ENCODE results near the gene USF3.

DNA sequence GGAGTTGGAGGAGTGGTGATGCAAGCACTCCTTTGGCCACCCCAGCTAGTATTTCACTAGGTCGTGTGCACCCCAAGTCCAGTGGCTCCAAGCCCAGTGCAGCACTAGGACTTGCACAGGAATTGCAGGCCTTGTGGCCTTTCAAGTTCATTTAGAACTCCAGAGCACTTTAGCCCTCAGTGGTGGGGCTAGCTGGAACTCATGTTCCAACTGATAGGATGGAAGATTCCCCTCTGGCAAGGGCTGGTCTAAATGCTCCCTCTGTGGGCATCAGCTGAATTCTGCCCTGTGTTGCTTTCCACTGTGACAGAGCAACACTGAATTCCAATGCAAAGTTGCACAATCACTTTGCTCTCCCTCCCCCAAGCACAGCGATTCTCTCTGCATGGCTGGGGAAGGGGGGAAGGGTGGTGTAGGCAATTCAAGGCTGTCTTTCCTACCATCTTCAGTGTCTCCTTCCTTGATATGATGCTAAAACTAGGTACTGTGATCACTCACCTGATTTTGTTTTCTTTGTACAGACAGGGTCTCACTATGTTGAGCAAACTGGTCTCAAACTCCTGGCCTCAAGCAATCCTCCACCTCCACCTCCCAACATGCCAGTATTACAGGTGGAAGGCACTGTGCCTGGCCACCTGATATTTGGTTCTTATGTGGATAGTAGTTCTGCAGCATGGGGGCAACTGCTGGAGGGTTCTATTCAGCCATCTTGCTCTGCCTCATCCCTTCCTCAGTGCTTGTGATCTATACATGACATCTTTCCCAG is 10.3 kb downstream of the USF3 start:
- TF ChIP-seq, protein P1, sequence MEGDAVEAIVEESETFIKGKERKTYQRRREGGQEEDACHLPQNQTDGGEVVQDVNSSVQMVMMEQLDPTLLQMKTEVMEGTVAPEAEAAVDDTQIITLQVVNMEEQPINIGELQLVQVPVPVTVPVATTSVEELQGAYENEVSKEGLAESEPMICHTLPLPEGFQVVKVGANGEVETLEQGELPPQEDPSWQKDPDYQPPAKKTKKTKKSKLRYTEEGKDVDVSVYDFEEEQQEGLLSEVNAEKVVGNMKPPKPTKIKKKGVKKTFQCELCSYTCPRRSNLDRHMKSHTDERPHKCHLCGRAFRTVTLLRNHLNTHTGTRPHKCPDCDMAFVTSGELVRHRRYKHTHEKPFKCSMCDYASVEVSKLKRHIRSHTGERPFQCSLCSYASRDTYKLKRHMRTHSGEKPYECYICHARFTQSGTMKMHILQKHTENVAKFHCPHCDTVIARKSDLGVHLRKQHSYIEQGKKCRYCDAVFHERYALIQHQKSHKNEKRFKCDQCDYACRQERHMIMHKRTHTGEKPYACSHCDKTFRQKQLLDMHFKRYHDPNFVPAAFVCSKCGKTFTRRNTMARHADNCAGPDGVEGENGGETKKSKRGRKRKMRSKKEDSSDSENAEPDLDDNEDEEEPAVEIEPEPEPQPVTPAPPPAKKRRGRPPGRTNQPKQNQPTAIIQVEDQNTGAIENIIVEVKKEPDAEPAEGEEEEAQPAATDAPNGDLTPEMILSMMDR (conservative IDR thresholded peaks at IDR 0.05; ENCODE audit: low read depth in 2 of 2) = no peak
- TF ChIP-seq EZH2 (IDR thresholded peaks at IDR 0.05; ENCODE audit: low read depth, unreplicated experiment) (no peak), REST (IDR thresholded peaks at IDR 0.05; ENCODE audit: unreplicated experiment) (no peak)
